T follicular helper cell (primary cell): ENCODE results near the gene RASD1.
"Not testable (repeated sequence)": the region's sequence is repeated elsewhere in the genome, so short reads cannot be mapped to it uniquely, and the experiment has no call there.

Source experiments
- DNase-seq: peaks from one replicate; pipeline ENCODE4 v3.0.0-alpha.2; 2020; ENCODE audit warnings: low read depth

RASD1 gene

GRCh38 chr17:17497065-17497844 is 1.1 kb upstream of the RASD1 start:
- DNase-seq: no peak

GRCh38 chr17:17495536-17496188 is 533 bp downstream of the RASD1 start:
- DNase-seq: no peak

GRCh38 chr17:17494870-17495535 is 1.2 kb downstream of the RASD1 start:
- DNase-seq: no peak

GRCh38 chr17:17494499-17494869 is 1.7 kb downstream of the RASD1 start:
- DNase-seq: no peak

- DNase-seq: no peak
Observed at GRCh38 chr17:17493986-17494466, 2.2 kb downstream of the RASD1 start.

- DNase-seq: no peak
Observed at GRCh38 chr17:17493249-17493985, 2.8 kb downstream of the RASD1 start.

- DNase-seq: no peak
Observed at GRCh38 chr17:17492571-17492970, 3.6 kb downstream of the RASD1 start.

- no peak for DNase-seq
Observed at GRCh38 chr17:17492085-17492484, 4.1 kb downstream of the RASD1 start.

GRCh38 chr17:17491546-17491988 is 4.6 kb downstream of the RASD1 start:
- no peak for DNase-seq

- no peak for DNase-seq
Observed at GRCh38 chr17:17491031-17491471, 5.1 kb downstream of the RASD1 start.

GRCh38 chr17:17487998-17488397 is 8.2 kb downstream of the RASD1 start:
- DNase-seq: no peak

GRCh38 chr17:17486416-17486815 is 9.8 kb downstream of the RASD1 start:
- DNase-seq: not testable (repeated sequence)

GRCh38 chr17:17485420-17485819 is 10.8 kb downstream of the RASD1 start:
- DNase-seq: no peak

- no peak for DNase-seq
Observed at GRCh38 chr17:17484451-17484899, 11.7 kb downstream of the RASD1 start.

- no peak for DNase-seq
Observed at GRCh38 chr17:17481860-17482259, 14.3 kb downstream of the RASD1 start.

- no peak for DNase-seq
Observed at GRCh38 chr17:17480593-17481148, 15.5 kb downstream of the RASD1 start.

GRCh38 chr17:17479209-17479608 is 17.0 kb downstream of the RASD1 start:
- no peak for DNase-seq

- DNase-seq: peak; percentile 94
Observed at GRCh38 chr17:17476865-17477467, 19.2 kb downstream of the RASD1 start, which contains the start of gene MED9. Gene MED9 (plus strand): TSS chr17:17477000. CDS start chr17:17477042, 42 bp downstream.

- DNase-seq: no peak
Observed at GRCh38 chr17:17474341-17474740, 21.9 kb downstream of the RASD1 start.

- no peak for DNase-seq
Observed at GRCh38 chr17:17472333-17472920, 23.8 kb downstream of the RASD1 start.

- DNase-seq: no peak
Observed at GRCh38 chr17:17469996-17470395, 26.2 kb downstream of the RASD1 start.
